ENCODE data around the gene ZDHHC14.
"Not testable (repeated sequence)": the region's sequence is repeated elsewhere in the genome, so short reads cannot be mapped to it uniquely, and the experiment has no call there.

The ZDHHC14 gene

GRCh38 chr6:157690441-157691210 is 309.6 kb downstream of the ZDHHC14 start:
- H3K4me1 ChIP-seq (ENCODE audit: control insufficient read depth, insufficient read depth, low read length) = no peaks in the 10 kb centered on the region
- H3K27me3 ChIP-seq (ENCODE audit: control insufficient read depth, insufficient read depth, low read length) = no peaks in the 10 kb centered on the region
- H3K4me3 ChIP-seq (ENCODE audit: low read length) = no peak overlapping the region
- no peak overlapping the region for H3K27ac ChIP-seq (ENCODE audit: low read depth, low read length)
- H3K36me3 ChIP-seq (ENCODE audit: control insufficient read depth, insufficient read depth, low read length) = no peaks in the 10 kb centered on the region
- H3K9ac ChIP-seq (ENCODE audit: low read length) = no peak overlapping the region

- not testable (repeated sequence) for H3K4me1 ChIP-seq (ENCODE audit: control insufficient read depth, insufficient read depth, low read length); H3K4me3 ChIP-seq (ENCODE audit: low read length); H3K9ac ChIP-seq (ENCODE audit: low read length); H3K27me3 ChIP-seq (ENCODE audit: control insufficient read depth, insufficient read depth, low read length); H3K36me3 ChIP-seq (ENCODE audit: control insufficient read depth, insufficient read depth, low read length); H3K27ac ChIP-seq (ENCODE audit: low read depth, low read length)
Measured at GRCh38 chr6:157691621-157692020, 310.6 kb downstream of the ZDHHC14 start.

GRCh38 chr6:157693867-157694266 is 312.9 kb downstream of the ZDHHC14 start:
- Histone ChIP-seq H3K4me3 (ENCODE audit: low read length) (no peak overlapping the region), H3K27me3 (ENCODE audit: control insufficient read depth, insufficient read depth, low read length) (no peaks in the 10 kb centered on the region), H3K4me1 (ENCODE audit: control insufficient read depth, insufficient read depth, low read length) (no peaks in the 10 kb centered on the region), H3K9ac (ENCODE audit: low read length) (no peak overlapping the region), H3K36me3 (ENCODE audit: control insufficient read depth, insufficient read depth, low read length) (no peaks in the 10 kb centered on the region), H3K27ac (ENCODE audit: low read depth, low read length) (no peak overlapping the region)

- Histone ChIP-seq H3K36me3 (ENCODE audit: control insufficient read depth, insufficient read depth, low read length) (no peaks in the 10 kb centered on the region), H3K4me1 (ENCODE audit: control insufficient read depth, insufficient read depth, low read length) (no peaks in the 10 kb centered on the region), H3K4me3 (ENCODE audit: low read length) (no peak overlapping the region), H3K27me3 (ENCODE audit: control insufficient read depth, insufficient read depth, low read length) (no peaks in the 10 kb centered on the region), H3K27ac (ENCODE audit: low read depth, low read length) (no peak overlapping the region), H3K9ac (ENCODE audit: low read length) (no peak overlapping the region)
Measured at GRCh38 chr6:157695301-157696040, 314.5 kb downstream of the ZDHHC14 start.

GRCh38 chr6:157699777-157700636 is 319.0 kb downstream of the ZDHHC14 start:
- H3K27ac ChIP-seq (ENCODE audit: low read depth, low read length) = no peak overlapping the region

GRCh38 chr6:157706351-157706750 is 325.4 kb downstream of the ZDHHC14 start:
- not testable (repeated sequence) for H3K4me3 ChIP-seq (ENCODE audit: low read length); H3K27ac ChIP-seq (ENCODE audit: low read depth, low read length); H3K9ac ChIP-seq (ENCODE audit: low read length); H3K27me3 ChIP-seq (ENCODE audit: control insufficient read depth, insufficient read depth, low read length); H3K36me3 ChIP-seq (ENCODE audit: control insufficient read depth, insufficient read depth, low read length); H3K4me1 ChIP-seq (ENCODE audit: control insufficient read depth, insufficient read depth, low read length)

More at GRCh38 chr6:157699777-157700636, 319.0 kb downstream of the ZDHHC14 start:
- no peaks in the 10 kb centered on the region for H3K27me3 ChIP-seq (ENCODE audit: control insufficient read depth, insufficient read depth, low read length)
- H3K9ac ChIP-seq (ENCODE audit: low read length) = no peak overlapping the region
- H3K4me3 ChIP-seq (ENCODE audit: low read length) = no peak overlapping the region
- H3K36me3 ChIP-seq (ENCODE audit: control insufficient read depth, insufficient read depth, low read length) = no peaks in the 10 kb centered on the region
- no peaks in the 10 kb centered on the region for H3K4me1 ChIP-seq (ENCODE audit: control insufficient read depth, insufficient read depth, low read length)

GRCh38 chr6:157706883-157707282 is 325.9 kb downstream of the ZDHHC14 start:
- Histone ChIP-seq H3K4me1 (ENCODE audit: control insufficient read depth, insufficient read depth, low read length) (no peaks in the 10 kb centered on the region), H3K27ac (ENCODE audit: low read depth, low read length) (no peak overlapping the region), H3K9ac (ENCODE audit: low read length) (no peak overlapping the region), H3K36me3 (ENCODE audit: control insufficient read depth, insufficient read depth, low read length) (no peaks in the 10 kb centered on the region), H3K4me3 (ENCODE audit: low read length) (no peak overlapping the region), H3K27me3 (ENCODE audit: control insufficient read depth, insufficient read depth, low read length) (no peaks in the 10 kb centered on the region)

DNA sequence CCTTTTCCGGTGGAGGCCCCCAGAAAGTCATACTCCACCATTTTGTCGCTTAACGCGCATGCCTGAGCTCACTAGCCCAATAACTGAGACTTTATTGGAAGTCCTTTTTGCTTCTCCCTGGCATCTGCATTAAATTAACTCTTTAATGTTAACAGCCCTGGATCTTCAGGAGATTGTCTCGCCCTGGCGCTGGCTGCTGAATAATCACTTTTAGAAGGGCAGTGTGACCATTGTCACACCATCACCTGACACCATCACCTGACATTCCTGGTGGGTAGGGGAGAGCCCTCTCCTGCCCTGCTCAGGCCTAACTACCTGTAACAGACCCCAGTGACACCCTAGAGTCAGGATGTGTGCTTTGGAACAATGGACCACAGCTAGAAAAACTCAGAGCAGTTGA is 326.6 kb downstream of the ZDHHC14 start:
- Histone ChIP-seq H3K4me1 (ENCODE audit: control insufficient read depth, insufficient read depth, low read length) (no peaks in the 10 kb centered on the region), H3K36me3 (ENCODE audit: control insufficient read depth, insufficient read depth, low read length) (no peaks in the 10 kb centered on the region), H3K4me3 (ENCODE audit: low read length) (no peak overlapping the region), H3K27ac (ENCODE audit: low read depth, low read length) (no peak overlapping the region), H3K27me3 (ENCODE audit: control insufficient read depth, insufficient read depth, low read length) (no peaks in the 10 kb centered on the region), H3K9ac (ENCODE audit: low read length) (no peak overlapping the region)

GRCh38 chr6:157708239-157708638 is 327.2 kb downstream of the ZDHHC14 start:
- no peaks in the 10 kb centered on the region for H3K27me3 ChIP-seq (ENCODE audit: control insufficient read depth, insufficient read depth, low read length)
- no peak overlapping the region for H3K9ac ChIP-seq (ENCODE audit: low read length)
- no peaks in the 10 kb centered on the region for H3K36me3 ChIP-seq (ENCODE audit: control insufficient read depth, insufficient read depth, low read length)
- H3K27ac ChIP-seq (ENCODE audit: low read depth, low read length) = no peak overlapping the region
- no peak overlapping the region for H3K4me3 ChIP-seq (ENCODE audit: low read length)
- no peaks in the 10 kb centered on the region for H3K4me1 ChIP-seq (ENCODE audit: control insufficient read depth, insufficient read depth, low read length)

DNA sequence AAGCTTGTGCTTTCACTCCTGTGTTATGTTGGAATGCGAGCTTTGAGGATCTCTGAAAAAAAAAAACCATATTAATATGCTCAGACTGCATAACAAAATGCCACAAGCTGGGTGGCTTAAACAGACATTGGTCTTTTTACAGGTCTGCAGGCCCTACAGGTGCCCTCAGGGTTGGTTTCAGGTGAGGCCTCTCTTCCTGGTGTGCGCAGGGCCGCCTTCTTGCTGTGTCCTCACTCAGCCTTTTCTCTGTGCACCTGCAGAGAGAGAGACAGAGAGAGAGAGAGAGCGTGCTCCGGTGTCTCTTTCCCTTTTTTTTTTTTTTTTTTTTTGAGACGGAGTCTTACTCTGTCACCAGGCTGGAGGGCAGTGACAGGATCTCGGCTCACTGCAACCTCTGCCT is 327.9 kb downstream of the ZDHHC14 start:
- H3K36me3 ChIP-seq (ENCODE audit: control insufficient read depth, insufficient read depth, low read length) = no peaks in the 10 kb centered on the region
- H3K4me1 ChIP-seq (ENCODE audit: control insufficient read depth, insufficient read depth, low read length) = no peaks in the 10 kb centered on the region
- H3K9ac ChIP-seq (ENCODE audit: low read length) = no peak overlapping the region

DNA sequence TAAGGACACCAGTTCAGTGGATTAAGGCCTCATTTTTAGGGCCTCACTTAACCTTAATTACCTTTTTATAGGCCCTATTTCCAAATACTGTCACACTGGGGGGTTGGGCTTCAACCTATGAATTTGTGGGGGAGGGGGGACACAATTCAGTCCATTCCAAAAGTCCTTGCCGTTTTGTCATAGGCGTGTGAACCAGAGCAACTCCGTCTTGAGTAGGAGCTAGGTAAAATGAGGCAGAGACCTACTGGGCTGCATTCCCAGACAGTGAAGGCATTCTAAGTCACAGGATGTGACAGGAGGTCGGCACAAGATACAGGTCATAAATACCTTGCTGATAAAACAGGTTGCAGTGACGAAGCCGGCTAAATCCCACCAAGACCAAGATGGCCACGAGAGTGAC is 328.6 kb downstream of the ZDHHC14 start:
- Histone ChIP-seq H3K9ac (ENCODE audit: low read length) (no peak overlapping the region), H3K27me3 (ENCODE audit: control insufficient read depth, insufficient read depth, low read length) (no peaks in the 10 kb centered on the region), H3K36me3 (ENCODE audit: control insufficient read depth, insufficient read depth, low read length) (no peaks in the 10 kb centered on the region), H3K4me1 (ENCODE audit: control insufficient read depth, insufficient read depth, low read length) (no peaks in the 10 kb centered on the region), H3K27ac (ENCODE audit: low read depth, low read length) (no peak overlapping the region), H3K4me3 (ENCODE audit: low read length) (no peak overlapping the region)

More for the DNA sequence above, 327.9 kb downstream of the ZDHHC14 start:
- H3K27ac ChIP-seq (ENCODE audit: low read depth, low read length) = no peak overlapping the region
- H3K27me3 ChIP-seq (ENCODE audit: control insufficient read depth, insufficient read depth, low read length) = no peaks in the 10 kb centered on the region
- no peak overlapping the region for H3K4me3 ChIP-seq (ENCODE audit: low read length)

DNA sequence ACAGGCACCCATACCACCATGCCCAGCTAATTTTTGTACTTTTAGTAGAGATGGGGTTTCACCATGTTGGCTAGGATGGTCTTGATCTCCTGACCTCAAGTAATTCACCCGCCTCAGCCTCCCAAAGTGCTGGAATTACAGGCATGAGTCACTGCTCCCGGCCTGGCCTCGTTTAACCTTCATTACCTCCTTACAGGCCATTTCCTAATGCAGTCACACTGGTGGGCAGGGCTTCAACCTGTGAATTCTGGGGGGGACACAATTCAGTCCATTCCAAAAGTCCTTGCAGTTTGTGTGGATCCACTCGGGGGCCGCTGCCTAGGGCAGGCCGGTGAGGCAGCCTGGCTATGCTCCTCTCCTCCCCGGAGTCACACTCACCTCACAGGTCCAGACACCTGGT is 329.6 kb downstream of the ZDHHC14 start:
- H3K27me3 ChIP-seq (ENCODE audit: control insufficient read depth, insufficient read depth, low read length) = no peaks in the 10 kb centered on the region
- H3K9ac ChIP-seq (ENCODE audit: low read length) = no peak overlapping the region
- no peak overlapping the region for H3K4me3 ChIP-seq (ENCODE audit: low read length)
- H3K4me1 ChIP-seq (ENCODE audit: control insufficient read depth, insufficient read depth, low read length) = no peaks in the 10 kb centered on the region
- H3K27ac ChIP-seq (ENCODE audit: low read depth, low read length) = no peak overlapping the region
- no peaks in the 10 kb centered on the region for H3K36me3 ChIP-seq (ENCODE audit: control insufficient read depth, insufficient read depth, low read length)
